Measurements from ENCODE around the gene COL5A3. TPM values are rescaled to one million over a fixed set of nuclear protein-coding genes. Genes with fewer than 3 reads are reported as not detected.

The COL5A3 gene
- total RNA-seq, 1 experiment from 2014 or later: 0.80 TPM

Other genes with a start within 250 kb of the COL5A3 start
- gene ZNF846, start 241.8 kb downstream of the COL5A3 start, total RNA-seq (2014; rRNA removed): 3.5 and 4.6 TPM in 2 replicates
- 16.5 and 16.6 TPM in 2 replicates for gene FBXL12, start 191.4 kb downstream of the COL5A3 start, total RNA-seq (2014; rRNA removed)
- gene UBL5, start 182.6 kb downstream of the COL5A3 start, total RNA-seq (2014; rRNA removed): 493 and 627 TPM in 2 replicates
- gene PIN1, start 175.2 kb downstream of the COL5A3 start, total RNA-seq (2014; rRNA removed): 189 and 209 TPM in 2 replicates
- 0.06 TPM in 1 of 2 replicates, not detected in the other for gene OLFM2, start 74.0 kb downstream of the COL5A3 start, total RNA-seq (2014; rRNA removed)
- gene RDH8, start 3.0 kb upstream of the COL5A3 start, total RNA-seq (2014; rRNA removed): not detected in 2 replicates
- gene SHFL, start 75.8 kb upstream of the COL5A3 start, total RNA-seq (2014; rRNA removed): 29.0 and 29.5 TPM in 2 replicates
- gene ANGPTL6, start 92.2 kb upstream of the COL5A3 start, total RNA-seq (2014; rRNA removed): 0.06 and 0.19 TPM in 2 replicates
- 37.8 and 41.6 TPM in 2 replicates for gene PPAN, start 95.9 kb upstream of the COL5A3 start, total RNA-seq (2014; rRNA removed)
- 2.8 and 3.5 TPM in 2 replicates for gene P2RY11, start 101.2 kb upstream of the COL5A3 start, total RNA-seq (2014; rRNA removed)
- 269 and 297 TPM in 2 replicates for gene EIF3G, start 109.4 kb upstream of the COL5A3 start, total RNA-seq (2014; rRNA removed)
- 125 and 192 TPM in 2 replicates for gene DNMT1, start 184.4 kb upstream of the COL5A3 start, total RNA-seq (2014; rRNA removed)
- gene S1PR2, start 220.8 kb upstream of the COL5A3 start, total RNA-seq (2014; rRNA removed): 1.4 and 1.8 TPM in 2 replicates
- 98.5 and 101 TPM in 2 replicates for gene MRPL4, start 241.7 kb upstream of the COL5A3 start, total RNA-seq (2014; rRNA removed)

Data from LHCN-M2 (cell line).